ENCODE results near the gene NPAS2.

NPAS2 gene

DNA sequence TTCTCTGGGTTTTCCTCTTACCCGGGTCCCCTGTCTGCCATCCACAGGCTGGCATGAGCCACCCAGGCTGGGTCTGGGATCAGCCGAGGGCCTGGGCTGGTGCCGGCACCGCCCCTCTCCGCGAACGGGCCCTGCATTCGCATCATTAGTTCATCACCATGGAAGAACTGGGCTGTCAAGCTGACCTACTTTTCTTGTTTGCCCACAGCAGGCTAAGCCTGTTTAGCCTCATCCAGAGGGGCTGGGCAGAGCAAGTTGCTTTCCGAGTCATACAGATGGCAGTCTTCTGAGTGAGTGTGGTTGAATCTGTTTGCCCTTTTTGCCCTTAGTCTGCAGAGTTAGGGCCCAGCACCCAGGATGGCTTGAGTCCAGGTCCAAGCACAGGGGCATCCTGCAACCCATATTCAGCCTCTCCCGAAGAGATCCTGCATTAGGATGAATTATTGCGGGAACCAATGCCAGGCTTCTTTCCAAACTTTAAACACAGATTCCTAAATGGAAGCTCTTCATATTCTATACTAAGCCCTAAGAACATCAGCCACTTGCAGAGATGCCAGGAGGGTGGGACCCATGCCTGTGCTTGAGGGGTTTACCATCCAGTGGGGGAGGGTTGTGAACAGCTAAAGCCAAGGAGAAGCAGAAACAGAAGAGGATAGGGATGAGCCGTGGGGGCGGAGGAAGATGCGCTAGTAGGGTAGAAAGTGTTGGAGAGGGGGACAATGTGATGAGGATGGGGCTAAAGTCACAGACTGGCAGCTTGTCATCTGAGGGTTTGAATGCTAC is 68.0 kb downstream of the NPAS2 start:
- DNase-seq: no peak

DNA sequence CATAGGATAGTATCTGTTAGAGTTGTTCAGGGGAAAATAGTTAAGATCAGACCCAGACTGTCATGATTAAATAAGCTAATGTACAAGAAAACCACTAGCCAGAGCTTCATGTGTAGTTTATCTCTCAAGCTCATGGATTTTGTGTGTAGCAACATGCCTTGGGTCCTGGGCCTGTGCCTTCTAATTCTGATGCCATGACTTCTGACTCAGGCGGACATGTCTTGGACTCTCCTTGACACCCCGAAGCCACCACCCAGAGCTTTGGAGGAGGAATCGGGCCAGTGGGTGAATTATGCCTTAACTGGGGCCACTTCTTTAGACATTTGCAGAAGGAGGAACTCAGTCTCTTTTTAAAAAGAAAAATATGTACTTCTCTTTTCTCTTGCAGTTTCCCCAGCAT is 68.7 kb downstream of the NPAS2 start:
- DNase-seq: no peak

DNA sequence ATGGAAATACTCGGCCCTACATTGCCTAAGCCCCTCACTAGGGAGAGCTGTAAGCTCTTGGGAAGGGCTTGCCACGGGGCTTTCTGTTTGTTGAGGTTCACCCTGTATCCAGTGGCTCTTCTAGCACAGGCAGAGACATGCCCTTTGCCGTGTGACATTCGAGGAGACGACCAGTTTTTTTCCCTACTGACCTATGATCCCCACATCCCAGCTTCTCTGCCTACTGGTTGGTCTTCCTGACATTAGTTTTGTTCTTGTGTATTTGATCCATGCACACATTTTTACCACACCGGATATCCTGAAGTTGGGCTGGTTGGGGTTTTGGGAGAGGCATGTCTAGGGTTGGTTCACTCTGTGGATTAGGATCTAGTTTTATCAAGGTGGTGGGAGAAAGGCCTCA is 69.3 kb downstream of the NPAS2 start:
- DNase-seq: no peak

DNA sequence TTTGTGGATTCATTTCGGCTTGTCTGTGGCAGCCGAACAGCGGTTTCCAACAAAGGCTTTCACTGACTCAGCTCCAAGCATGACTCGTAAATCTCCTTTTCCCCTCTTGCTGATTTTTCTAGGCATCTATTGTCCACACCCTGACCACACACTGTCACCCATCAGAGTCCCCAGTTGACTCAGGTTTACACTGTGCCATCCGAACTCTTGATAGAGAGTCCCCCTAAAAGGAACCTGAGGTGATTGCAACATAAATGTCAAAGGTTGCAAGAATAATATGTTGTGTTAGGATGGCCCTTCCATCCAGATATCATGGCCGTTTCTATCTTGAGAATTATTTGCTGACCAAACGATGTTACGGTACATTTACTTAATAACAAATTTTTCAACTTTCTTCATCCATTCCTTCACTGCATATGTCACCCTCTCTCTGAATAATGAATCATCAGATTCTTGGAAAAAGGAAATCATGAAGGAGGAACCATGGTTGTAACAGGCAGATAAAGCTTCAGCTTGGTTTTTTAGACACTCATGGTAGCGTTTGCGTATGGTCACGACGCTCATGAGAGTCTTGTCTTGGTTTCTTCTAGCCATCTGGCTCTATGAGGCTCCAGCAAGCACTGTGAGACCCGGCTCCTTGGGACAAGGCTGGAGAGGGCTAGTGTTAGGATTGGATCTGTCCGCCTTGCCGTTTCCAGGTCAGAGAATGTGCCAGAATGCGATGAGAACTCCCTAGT is 72.1 kb downstream of the NPAS2 start:
- DNase-seq: no peak

DNA sequence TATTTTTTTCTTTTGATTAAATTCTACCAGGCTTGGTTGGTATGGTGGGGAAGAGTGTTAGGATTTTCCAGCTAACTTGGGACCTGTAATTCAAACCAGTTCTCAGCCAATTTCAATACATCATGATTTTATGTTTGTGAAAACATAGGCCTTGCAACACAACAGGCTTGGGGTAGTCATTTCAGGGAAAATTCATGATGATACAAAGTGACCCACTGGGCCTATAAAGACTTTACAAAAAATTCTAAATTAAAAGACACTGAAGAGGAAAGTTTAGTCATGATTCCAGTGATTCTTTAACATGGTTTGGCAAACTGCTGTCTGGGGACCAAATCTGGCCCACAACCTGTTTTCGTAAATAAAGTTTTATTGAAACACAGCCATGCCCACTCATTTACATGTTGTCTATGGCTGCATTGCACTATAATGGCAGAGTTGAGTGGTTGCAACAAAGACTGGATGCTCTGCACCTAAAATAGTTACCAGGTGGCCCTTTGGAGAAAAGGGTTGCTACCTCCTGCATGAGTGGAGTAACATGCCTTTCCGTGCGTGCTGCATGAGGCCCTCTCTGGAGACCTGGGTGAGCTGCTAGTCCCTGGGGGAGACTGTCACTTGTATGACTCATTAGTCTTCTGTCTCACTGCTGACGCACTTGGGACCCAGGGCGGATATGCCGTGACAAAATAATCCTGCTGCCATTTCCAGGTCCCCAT is 73.6 kb downstream of the NPAS2 start:
- no peak for DNase-seq

DNA sequence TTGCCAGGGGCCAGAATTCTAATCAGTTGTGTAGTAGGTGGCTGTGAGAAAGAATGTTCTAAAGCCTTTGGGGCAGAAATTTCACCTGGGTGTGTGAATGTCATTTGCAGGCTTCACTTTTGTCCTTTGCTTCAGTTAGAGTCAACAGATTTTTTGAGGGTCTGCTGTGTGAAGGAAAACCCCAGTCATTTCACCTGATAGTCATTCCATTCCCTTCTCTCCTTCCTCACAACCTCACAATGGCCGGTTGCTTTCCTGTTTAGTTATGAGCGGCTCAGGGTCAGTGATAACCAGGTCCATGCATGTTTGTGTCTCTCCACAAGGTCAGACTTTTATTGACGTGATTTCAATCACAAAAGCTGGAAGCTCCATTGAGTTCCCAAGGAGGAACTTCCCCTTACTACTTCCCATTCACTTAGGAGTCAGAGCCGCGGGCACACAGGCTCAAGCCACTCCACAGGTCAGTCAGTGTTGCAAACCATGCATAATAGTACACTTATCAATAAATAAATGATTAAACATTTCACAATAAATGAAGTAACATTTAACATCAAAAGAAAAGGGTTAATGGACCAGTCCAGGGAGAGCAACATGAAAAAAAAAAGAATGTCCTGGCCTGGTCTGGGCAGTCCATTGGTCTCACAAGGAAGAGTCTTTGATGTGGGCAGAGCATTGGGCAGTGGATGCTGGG is 74.3 kb downstream of the NPAS2 start:
- DNase-seq: no peak

DNA sequence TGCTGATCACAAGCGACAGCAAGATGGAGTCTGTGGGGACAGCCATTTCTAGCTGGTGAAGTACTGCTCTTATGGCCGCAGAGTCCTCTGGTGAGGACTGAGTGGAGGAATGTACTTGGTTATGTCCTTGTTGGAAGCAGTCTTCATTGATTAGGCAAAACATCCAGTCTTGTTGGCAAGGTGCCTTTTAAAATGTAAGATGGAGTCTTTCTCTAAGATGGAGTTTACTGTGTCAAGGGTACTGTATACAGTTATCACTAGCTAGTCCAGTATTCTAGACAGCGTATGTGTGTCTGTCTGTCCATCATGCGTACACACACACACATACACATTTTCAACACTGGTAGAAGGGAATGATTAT is 74.8 kb downstream of the NPAS2 start:
- no peak for DNase-seq

DNA sequence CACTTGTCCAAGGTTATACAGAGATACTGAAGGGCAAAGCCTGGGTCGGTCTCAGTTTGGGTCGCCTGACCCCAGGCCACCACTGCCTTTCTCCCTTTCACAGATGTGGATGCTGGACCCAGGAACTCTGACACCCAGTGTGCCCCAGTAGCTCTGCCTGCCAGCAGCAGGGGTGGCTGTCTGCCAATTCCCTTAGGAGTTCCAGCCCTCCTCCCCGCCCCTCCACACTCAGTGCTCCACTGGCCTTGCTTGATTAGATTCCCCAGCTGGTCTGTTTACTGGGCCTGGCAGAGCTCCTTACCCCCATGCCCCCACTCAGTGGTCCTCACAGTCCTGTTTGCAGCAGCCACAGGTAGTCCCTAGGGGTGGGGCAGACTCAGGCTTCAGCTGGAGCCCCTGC is 75.5 kb downstream of the NPAS2 start:
- no peak for DNase-seq

DNA sequence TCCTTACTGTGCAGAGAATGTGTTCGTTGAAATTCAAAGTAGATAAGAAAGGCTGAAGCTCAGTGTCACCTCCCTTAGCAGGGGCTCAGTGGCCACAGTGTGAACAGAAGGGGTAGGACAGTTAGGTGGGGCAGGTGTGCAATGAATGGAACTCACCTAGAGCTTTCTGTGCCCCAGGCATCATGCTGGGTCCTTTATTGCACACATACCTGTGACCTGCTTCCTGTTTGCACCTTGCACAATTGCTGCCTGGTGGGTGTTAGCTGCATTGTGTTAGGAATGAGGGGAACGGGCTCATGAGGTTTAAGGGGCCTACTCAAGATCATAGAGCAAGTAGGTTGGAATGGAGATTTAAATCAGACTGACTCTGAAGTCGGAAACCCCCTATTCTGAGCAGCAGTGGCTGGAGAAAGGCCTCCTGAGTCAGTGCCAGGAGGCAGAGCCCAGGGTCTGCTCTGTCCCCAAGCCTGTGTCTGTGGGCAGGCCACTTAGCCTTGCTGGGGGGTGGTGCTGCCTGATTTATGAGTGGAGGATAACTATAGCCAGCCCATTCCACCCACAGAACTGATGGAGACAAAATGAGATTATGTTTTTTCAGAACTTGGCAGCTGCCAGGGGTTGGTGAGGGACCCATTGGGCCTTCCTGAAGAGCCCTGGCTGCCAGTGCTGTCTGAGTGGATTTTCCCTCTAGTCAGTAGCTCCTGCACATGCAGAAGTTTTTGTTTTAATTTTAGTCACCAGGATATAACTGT is 76.2 kb downstream of the NPAS2 start:
- DNase-seq: no peak

DNA sequence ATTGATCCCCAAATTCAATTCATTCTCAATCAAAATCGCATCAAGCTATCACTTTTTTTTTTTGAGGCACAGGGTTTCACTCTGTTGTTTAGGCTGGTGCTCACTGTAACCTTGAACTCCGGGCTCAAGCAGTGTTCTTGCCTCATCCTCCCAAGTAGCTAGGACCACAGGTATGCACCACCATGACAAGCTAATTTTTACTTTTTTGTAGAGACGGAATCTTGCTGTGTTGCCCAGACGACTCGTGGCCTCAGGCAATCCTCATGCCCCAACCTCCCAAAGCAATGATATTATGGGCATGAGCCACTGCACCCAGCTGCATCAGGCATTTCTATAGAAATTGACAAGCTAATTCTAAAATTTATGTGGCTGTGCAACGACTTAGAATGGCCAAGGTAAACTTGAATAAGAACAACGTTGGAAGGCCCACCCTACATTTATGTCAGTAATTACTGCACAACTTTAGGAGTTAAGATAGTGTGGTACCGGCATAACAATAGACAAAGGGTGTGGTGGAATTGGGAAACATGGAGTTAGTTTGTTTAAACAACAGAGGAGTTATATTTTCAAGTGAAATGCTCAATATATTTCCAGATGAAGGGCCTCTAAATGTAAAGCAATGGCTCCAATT is 78.2 kb downstream of the NPAS2 start:
- no peak for DNase-seq

DNA sequence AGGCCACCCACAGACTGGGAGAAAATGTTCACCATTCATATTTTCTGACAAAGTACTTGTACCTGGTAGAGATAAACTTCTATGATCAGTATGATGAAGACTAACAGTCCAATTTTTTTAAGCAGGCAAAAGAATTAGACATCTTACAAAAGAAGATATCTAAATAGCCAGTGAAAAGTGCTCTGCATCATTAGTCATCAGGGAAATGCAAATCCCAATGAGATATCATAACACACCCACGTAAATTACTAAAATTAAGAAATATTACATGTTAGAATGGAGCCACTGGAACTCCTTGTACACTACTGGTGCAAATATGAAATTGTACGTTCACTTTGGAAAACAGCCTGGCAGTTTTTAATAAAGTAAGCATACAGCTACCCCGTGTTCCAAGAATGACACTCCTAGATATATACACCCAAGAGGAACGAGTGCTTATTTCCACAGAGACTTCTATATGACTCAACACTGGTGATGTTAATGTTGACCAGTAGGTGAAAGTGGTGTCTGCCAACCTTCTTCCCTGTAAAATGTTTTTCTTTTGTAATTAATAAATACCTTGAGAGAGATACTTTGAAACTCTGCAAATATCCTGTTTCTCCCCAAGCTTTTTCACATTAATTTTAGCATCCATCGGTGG is 80.3 kb downstream of the NPAS2 start:
- no peak for DNase-seq

DNA sequence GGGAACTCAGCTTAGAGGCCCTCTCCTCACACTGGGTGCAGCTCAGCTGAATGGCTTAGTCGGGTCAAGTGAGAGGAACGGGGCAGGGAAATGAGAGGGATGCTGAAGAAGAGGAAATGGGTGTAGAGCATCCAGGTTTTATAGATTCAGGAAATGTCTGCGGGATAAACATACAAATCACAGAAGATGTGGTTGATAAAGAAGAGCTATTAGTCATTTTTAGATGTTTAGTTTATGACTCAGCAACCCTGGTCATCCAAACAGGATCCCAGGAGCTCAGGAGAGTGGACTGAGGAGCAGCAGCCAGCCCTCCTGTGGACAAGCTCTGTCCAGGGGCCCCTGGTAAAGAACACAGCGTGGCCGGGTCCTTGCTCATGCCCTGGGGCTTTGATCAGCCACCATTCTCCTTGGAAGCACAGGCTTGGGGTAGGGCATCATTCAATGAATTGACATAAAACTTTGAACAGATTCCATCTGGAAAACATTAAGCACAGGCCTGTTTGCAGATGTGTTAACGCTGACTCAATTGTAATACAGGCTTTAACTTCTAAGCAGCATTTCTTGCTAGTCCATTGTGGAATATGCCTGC is 83.0 kb downstream of the NPAS2 start:
- DNase-seq: no peak

DNA sequence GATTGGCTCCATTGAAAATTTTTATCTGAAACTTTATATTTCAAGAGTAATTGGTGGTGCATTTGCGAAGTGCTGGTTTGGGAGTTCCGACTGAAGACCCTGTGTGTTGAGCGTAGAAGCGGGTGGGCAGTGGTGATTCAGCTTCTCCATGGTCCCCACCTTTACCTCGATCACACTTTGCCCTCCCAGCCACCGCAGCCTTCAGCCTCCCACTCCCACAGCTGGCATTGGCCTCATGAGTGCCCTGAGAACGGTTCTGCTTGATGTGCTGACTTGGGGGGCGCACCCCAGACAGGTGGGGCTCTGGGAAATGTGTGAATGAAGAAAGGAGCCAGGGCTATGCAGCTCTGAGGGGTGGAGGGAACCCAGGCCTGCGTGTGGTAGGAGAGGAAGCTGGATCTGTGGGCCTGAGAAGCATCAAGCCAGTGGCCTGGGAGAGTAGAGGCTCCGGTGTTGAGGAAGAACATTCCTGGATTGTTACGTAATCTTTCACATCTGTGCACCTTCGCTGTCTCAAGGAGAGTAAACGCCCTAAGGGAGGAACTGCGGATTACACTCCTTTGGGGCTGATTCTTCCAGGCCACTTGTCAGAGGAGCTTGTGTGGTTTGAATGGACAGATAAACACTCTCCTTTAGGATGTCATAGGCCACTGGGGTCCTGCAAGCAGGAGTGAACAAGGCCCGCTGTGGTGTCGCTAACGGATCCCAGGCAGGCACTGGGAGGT is 83.8 kb downstream of the NPAS2 start:
- no peak for DNase-seq

DNA sequence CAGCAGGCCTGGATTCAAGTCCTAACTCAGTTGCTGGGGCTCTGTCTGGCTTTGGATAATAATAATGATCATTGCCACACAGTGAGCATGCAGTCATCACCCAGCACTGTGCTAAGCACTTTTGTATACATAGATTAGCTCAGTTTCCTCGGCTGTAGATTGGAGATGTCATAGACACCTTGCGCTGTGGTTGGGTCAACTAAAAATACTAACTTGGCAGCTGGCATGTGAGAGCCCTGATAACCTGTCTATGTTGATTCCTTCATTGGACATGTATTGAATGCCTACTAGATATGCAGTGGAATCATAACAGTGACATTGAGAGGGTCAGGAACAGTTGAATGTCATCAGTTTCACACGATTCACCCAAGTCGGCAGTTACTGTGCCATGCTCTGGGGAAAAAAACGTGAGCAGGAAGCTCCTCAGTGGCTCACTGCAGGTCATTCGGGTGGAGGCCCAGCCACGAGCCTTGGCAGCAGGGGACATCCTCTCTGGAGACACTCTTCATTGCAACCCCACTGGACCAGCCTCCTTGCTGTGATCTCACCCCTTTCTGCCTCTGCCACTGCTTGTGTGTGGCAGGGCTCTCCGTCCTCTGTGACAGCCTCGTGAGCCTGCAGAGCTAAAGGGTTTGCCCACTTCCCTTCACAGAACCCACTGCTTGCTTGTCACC is 85.3 kb downstream of the NPAS2 start:
- no peak for DNase-seq

DNA sequence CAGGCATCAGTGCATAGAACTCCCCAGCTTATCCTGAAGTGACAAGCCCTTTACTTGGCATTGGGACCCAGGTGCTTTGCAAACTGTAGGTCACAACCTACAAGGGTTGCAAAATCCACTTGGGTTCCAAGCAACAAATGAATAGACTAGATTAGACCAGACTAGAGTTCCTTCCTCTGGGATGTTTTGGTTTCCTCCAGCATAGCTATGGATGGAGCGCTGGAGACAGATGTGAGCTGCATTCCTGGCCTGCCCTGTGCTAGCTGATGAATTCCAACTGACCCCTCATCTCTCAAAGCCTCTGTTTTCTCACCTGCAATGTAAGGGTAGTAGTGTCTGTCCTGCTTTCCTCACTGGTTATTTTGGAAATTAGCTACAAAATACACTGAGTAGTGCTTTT is 86.2 kb downstream of the NPAS2 start:
- DNase-seq: no peak

DNA sequence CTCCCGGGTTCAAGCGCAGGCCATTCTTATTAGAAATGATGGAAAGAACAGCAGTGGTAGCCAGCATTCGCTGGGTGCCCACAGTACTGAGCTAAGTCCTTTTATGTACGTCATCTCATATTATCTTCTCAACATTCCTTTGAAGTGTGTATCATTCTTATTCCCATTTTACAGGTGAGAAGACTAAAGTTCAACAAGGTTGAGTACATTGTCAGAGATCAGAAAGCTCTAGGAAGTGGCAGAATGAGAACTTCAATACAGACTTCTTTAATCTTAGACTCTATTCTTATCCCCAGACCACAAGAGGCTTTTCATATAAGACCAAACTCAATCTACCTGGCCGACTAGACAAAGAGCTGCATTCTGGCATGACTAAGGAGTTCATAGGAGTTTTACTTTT is 86.7 kb downstream of the NPAS2 start:
- no peak for DNase-seq

DNA sequence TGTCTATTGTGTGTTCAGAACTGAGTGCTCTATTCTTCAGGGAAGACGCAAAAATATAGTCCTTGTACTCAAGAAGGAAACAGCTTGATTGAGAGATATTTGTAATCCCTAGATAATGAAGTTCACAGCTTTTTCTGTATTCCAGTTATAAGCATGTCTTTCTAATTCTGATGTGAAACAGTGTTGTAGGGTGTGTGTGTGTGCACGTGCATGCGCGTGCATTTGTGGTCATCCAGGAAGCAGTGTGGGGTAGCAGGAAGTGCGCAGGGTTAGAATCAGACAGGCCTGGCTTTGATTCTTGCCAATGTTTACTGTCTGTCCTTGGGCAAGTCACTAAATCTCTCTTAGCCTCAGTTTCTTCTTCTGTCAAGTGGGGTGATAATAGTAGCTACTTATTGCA is 87.9 kb downstream of the NPAS2 start:
- no peak for DNase-seq

DNA sequence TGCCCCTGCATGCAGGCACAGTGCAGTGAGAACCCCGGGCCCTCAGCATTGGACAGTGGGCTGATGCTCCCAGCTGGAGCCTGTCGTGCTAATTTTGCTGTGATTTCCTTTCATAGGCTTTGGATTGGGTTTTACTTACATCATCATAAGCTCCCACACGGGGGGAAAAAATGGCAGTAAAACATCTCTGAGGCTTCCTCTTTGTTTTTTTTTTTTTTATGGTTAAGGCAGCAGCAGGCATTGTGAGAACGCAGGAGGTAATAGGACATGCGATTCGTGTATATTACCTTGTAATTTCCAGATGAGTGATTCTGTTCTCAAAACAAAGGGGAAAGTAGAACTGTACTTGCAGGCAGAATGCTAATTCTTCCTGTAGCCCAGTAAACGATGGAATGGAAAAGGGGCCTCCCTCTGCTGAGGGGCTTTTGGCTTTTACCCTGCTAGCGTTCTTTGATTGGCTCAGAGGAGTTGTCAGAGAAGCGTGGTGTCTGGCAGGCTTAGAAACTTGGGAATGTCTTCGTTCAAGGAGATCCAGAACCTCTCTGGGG is 89.7 kb downstream of the NPAS2 start:
- no peak for DNase-seq

DNA sequence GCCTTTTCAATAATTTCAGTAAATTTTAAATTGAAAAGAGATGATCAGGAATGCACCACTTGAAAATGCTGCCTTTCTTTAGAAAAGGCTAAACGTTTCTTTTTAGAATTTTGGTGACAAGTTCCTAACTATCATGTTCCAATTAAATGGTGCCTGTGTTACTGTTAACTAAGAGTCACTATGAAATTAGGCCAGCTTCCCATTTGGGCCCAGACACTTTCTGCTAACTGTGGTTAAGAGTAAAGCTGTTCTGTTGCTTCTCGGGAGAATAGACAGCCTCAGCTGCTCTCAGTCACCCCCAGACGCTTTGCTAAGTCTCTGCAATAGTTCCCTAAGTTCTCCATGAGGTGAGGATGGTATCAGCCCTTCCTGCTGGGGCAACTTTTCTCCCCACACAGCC is 90.2 kb downstream of the NPAS2 start:
- no peak for DNase-seq

DNA sequence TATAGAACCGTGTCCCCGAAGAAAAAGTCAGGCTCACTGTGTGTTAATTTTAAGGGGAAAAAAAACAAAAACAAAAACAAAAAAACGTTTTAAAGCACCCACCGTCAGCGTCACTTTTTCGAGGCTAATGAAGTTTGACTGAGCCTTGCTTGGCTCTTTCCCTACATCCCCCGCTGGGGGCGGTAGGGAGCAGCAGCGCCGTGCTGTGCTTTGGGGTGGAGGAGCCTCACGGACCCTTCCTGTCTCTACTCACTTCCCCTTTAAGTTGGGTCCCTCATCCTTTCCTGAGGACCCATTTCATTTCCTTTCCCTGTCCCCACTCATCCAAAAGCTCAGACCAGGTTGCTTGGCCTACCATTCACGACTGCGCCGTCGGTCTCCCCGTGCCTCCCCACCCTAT is 99.4 kb downstream of the NPAS2 start:
- no peak for DNase-seq
